HG02623 (cell line): ENCODE measurements around the gene SMARCA4.
A peak's percentile ranks its signal among the peaks of the same experiment; 100 is the strongest.
"Not testable (repeated sequence)": the region's sequence is repeated elsewhere in the genome, so short reads cannot be mapped to it uniquely, and the experiment has no call there.

Experiments used
- ATAC-seq: cut with Tn5 transposase; IDR thresholded peaks from one replicate; pipeline ENCODE4 v1.9.1; 2021; ENCODE audit warnings: moderate library complexity; ENCODE audit not compliant: unreplicated experiment

The SMARCA4 gene

GRCh38 chr19:10928563-10929401 is 32.0 kb upstream of the SMARCA4 start, which contains the start of the genes TIMM29 and YIPF2:
Gene TIMM29, plus strand, starts transcription at chr19:10928811. Its CDS starts 12 bp downstream, at chr19:10928823.
Gene YIPF2, minus strand, starts transcription at chr19:10928639. Its CDS starts 229 bp downstream, at chr19:10928410.
- ATAC-seq, result peak; percentile 73

- no peak for ATAC-seq
These were observed 31.4 kb upstream of the SMARCA4 start for GRCh38 chr19:10929402-10929794.

- no peak for ATAC-seq
These were observed 25.3 kb upstream of the SMARCA4 start for GRCh38 chr19:10935371-10936059.

- ATAC-seq, result no peak
These were observed 24.2 kb upstream of the SMARCA4 start for GRCh38 chr19:10936661-10937084.

- ATAC-seq, result not testable (repeated sequence)
These were observed 19.2 kb upstream of the SMARCA4 start for GRCh38 chr19:10941649-10942048.

- not testable (repeated sequence) for ATAC-seq
These were observed 17.4 kb upstream of the SMARCA4 start for GRCh38 chr19:10943412-10943811.

- ATAC-seq, result no peak
These were observed 15.6 kb upstream of the SMARCA4 start for GRCh38 chr19:10945264-10945663.

GRCh38 chr19:10946958-10947657 is 13.7 kb upstream of the SMARCA4 start:
- no peak for ATAC-seq

GRCh38 chr19:10952809-10953208 is 8.0 kb upstream of the SMARCA4 start:
- no peak for ATAC-seq

GRCh38 chr19:10959277-10959968 is 1.4 kb upstream of the SMARCA4 start:
- ATAC-seq, result not testable (repeated sequence)

- peak; percentile 32 for ATAC-seq
These were observed 437 bp downstream of the SMARCA4 start for GRCh38 chr19:10961073-10961860.

- ATAC-seq, result no peak
These were observed 2.0 kb downstream of the SMARCA4 start for GRCh38 chr19:10962863-10963262.

- no peak for ATAC-seq
These were observed 3.0 kb downstream of the SMARCA4 start for GRCh38 chr19:10963865-10964264.

GRCh38 chr19:10964903-10965302 is 4.1 kb downstream of the SMARCA4 start:
- ATAC-seq, result no peak

GRCh38 chr19:10965398-10965797 is 4.6 kb downstream of the SMARCA4 start:
- no peak for ATAC-seq

- no peak for ATAC-seq
These were observed 6.0 kb downstream of the SMARCA4 start for GRCh38 chr19:10966809-10967208.

GRCh38 chr19:10968527-10969135 is 7.8 kb downstream of the SMARCA4 start:
- ATAC-seq, result no peak

GRCh38 chr19:10971107-10971726 is 10.4 kb downstream of the SMARCA4 start:
- no peak for ATAC-seq
